ENCODE measurements around the gene DHRS9. TPM values are rescaled to one million over a fixed set of nuclear protein-coding genes. Genes with fewer than 3 reads are reported as not detected.

DHRS9 gene
- total and polyA plus RNA-seq, 2 experiments from 2014 or later, result not detected

GRCh38 chr2:169034984-169035544, 34.3 kb upstream of the DHRS9 start (continued):
- TF ChIP-seq ZNF462 (CRISPR knock-in tag; IDR thresholded peaks at IDR 0.05) (no peak), EZH2phosphoT487 (IDR thresholded peaks at IDR 0.05; ENCODE audit: unreplicated experiment) (no peak), NANOG (IDR thresholded peaks at IDR 0.05; ENCODE audit: borderline replicate concordance) (no peak), STAT1 (IDR thresholded peaks at IDR 0.05; ENCODE audit: unreplicated experiment) (no peak), POLR2AphosphoS5 (IDR thresholded peaks at IDR 0.05; ENCODE audit: low read depth) (no peak)

- Mint-ChIP-seq H3K4me3 (no peak overlapping the region), H3K27ac (no peak overlapping the region)
- no peaks in the 10 kb centered on the region; the same call in 1 of the 2 replicates for H3K4me1 ChIP-seq (ENCODE audit: insufficient read depth)
- TF ChIP-seq ZNF114 (CRISPR knock-in tag; IDR thresholded peaks at IDR 0.05), result no peak
- no peak for TF ChIP-seq CREB1 (CRISPR knock-in tag; IDR thresholded peaks at IDR 0.05; ENCODE audit: low read depth)
- TF ChIP-seq CTCF (conservative IDR thresholded peaks at IDR 0.05; ENCODE audit: low read depth in 2 of 2), result no peak
- no peak for TF ChIP-seq ZNF462 (CRISPR knock-in tag; IDR thresholded peaks at IDR 0.05)
Measured at GRCh38 chr2:169035887-169036286, 33.5 kb upstream of the DHRS9 start.

More at GRCh38 chr2:169035887-169036286, 33.5 kb upstream of the DHRS9 start:
- ATAC-seq (no peak), DNase-seq (ENCODE audit: low spot score) (no peak)
- H3K36me3 ChIP-seq (ENCODE audit: insufficient read depth), result no peaks in the 10 kb centered on the region
- no peaks in the 10 kb centered on the region for H3K27me3 Mint-ChIP-seq (ENCODE audit: insufficient read depth, low read depth, poor library complexity)
- H3K4me1 Mint-ChIP-seq, result peaks cover 10% of the 10 kb centered on the region; the same call in 2 of the 3 replicates
- no peaks in the 10 kb centered on the region for H3K79me2 ChIP-seq (replicated peaks; ENCODE audit: insufficient read depth)
- H4K20me1 ChIP-seq (replicated peaks; ENCODE audit: insufficient read depth), result no peaks in the 10 kb centered on the region
- H3K9me2 ChIP-seq (ENCODE audit: insufficient read depth), result peaks cover 4% of the 10 kb centered on the region; the same call in 1 of the 2 replicates
- no peak overlapping the region for H3K27ac ChIP-seq (ENCODE audit: low read depth)
- H3F3A ChIP-seq (replicated peaks; ENCODE audit: low read depth), result no peaks in the 10 kb centered on the region
- no peaks in the 10 kb centered on the region for H3K27me3 ChIP-seq (ENCODE audit: insufficient read depth)
- no peak overlapping the region for H3K4me2 ChIP-seq
- H3K9me3 Mint-ChIP-seq, result no peaks in the 10 kb centered on the region
- H3K36me3 Mint-ChIP-seq (ENCODE audit: low read depth), result no peaks in the 10 kb centered on the region
- no peak overlapping the region for H2AFZ ChIP-seq
- no peak overlapping the region for H3K4me3 ChIP-seq
